IPS-11a (cell line): ENCODE results near the gene NEGR1.

Experiments
- H3K4me3 ChIP-seq: one replicate; pipeline ENCODE4 v1.5.1; 2013; ENCODE audit warnings: low read depth, low read length, control low read depth

Gene NEGR1

GRCh38 chr1:72122099-72122880, 160.0 kb downstream of the NEGR1 start:
- no peak overlapping the region for H3K4me3 ChIP-seq

GRCh38 chr1:72119491-72119890, 162.8 kb downstream of the NEGR1 start:
- H3K4me3 ChIP-seq: no peak overlapping the region

- H3K4me3 ChIP-seq: no peak overlapping the region
Measured at GRCh38 chr1:72117621-72118020, 164.7 kb downstream of the NEGR1 start.

- no peak overlapping the region for H3K4me3 ChIP-seq
Measured at GRCh38 chr1:72115290-72115689, 167.0 kb downstream of the NEGR1 start.

GRCh38 chr1:72111662-72112061, 170.7 kb downstream of the NEGR1 start:
- H3K4me3 ChIP-seq: no peak overlapping the region

GRCh38 chr1:72109916-72110315, 172.4 kb downstream of the NEGR1 start:
- no peak overlapping the region for H3K4me3 ChIP-seq

- no peak overlapping the region for H3K4me3 ChIP-seq
Measured at GRCh38 chr1:72105201-72105600, 177.1 kb downstream of the NEGR1 start.

- H3K4me3 ChIP-seq: no peak overlapping the region
Measured at GRCh38 chr1:72101840-72102632, 180.3 kb downstream of the NEGR1 start.

GRCh38 chr1:72100771-72101170, 181.6 kb downstream of the NEGR1 start:
- H3K4me3 ChIP-seq: no peak overlapping the region

GRCh38 chr1:72097851-72098570, 184.3 kb downstream of the NEGR1 start:
- H3K4me3 ChIP-seq: no peak overlapping the region

- no peak overlapping the region for H3K4me3 ChIP-seq
Measured at GRCh38 chr1:72094209-72094608, 188.1 kb downstream of the NEGR1 start.

- H3K4me3 ChIP-seq: no peak overlapping the region
Measured at GRCh38 chr1:72086394-72086793, 195.9 kb downstream of the NEGR1 start.

GRCh38 chr1:72075425-72075824, 206.9 kb downstream of the NEGR1 start:
- no peak overlapping the region for H3K4me3 ChIP-seq

GRCh38 chr1:72066431-72066830, 215.9 kb downstream of the NEGR1 start:
- H3K4me3 ChIP-seq: no peak overlapping the region

- H3K4me3 ChIP-seq: no peak overlapping the region
Measured at GRCh38 chr1:72064196-72065075, 217.9 kb downstream of the NEGR1 start.

GRCh38 chr1:72063364-72064044, 218.8 kb downstream of the NEGR1 start:
- H3K4me3 ChIP-seq: no peak overlapping the region

GRCh38 chr1:72062584-72062983, 219.8 kb downstream of the NEGR1 start:
- H3K4me3 ChIP-seq: no peak overlapping the region

- no peak overlapping the region for H3K4me3 ChIP-seq
Measured at GRCh38 chr1:72060466-72061245, 221.7 kb downstream of the NEGR1 start.

GRCh38 chr1:72056516-72056915, 225.8 kb downstream of the NEGR1 start:
- no peak overlapping the region for H3K4me3 ChIP-seq
